ENCODE measurements around the gene NEBL.
"Not testable (repeated sequence)": the region's sequence is repeated elsewhere in the genome, so short reads cannot be mapped to it uniquely, and the experiment has no call there.

Gene NEBL, protein sequence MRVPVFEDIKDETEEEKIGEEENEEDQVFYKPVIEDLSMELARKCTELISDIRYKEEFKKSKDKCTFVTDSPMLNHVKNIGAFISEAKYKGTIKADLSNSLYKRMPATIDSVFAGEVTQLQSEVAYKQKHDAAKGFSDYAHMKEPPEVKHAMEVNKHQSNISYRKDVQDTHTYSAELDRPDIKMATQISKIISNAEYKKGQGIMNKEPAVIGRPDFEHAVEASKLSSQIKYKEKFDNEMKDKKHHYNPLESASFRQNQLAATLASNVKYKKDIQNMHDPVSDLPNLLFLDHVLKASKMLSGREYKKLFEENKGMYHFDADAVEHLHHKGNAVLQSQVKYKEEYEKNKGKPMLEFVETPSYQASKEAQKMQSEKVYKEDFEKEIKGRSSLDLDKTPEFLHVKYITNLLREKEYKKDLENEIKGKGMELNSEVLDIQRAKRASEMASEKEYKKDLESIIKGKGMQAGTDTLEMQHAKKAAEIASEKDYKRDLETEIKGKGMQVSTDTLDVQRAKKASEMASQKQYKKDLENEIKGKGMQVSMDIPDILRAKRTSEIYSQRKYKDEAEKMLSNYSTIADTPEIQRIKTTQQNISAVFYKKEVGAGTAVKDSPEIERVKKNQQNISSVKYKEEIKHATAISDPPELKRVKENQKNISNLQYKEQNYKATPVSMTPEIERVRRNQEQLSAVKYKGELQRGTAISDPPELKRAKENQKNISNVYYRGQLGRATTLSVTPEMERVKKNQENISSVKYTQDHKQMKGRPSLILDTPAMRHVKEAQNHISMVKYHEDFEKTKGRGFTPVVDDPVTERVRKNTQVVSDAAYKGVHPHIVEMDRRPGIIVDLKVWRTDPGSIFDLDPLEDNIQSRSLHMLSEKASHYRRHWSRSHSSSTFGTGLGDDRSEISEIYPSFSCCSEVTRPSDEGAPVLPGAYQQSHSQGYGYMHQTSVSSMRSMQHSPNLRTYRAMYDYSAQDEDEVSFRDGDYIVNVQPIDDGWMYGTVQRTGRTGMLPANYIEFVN

DNA sequence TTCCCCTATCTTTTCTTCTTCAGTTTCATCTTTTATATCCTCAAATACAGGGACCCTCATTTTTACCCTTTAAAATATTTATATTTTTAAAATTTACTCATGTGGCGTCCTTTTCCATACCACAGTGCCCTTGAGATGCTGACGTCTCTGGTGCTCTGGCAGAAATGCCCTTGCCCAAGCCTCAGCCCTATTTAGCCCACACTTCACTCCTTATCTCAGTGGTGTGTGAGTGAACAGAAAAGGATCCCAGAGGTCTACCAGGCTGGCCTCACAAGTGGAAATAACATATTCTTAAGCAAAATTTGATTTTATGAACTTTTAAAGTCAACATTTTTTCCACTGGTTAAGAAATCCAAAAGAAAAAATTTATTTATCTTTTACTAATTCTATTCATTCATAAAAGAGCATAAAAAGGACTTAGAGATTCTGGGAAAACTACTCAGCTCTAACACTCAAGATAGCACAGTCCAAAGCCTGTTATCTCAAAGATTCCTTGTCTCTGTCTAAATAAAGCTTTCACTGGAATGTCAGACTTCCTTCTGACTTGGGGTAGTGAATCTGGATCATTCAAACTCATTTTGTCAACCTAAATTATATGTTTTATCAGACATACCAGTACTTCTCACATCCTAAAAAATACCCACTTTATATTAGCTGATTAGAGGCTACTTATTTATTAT, at the start of gene NEBL:
TSS of gene NEBL (minus strand) at position 166 of the 680 bp plus-strand sequence. CDS start at position 60, 106 bp downstream.
- no peak for DNase-seq (ENCODE audit: low read depth in 2 of 2)

- no peak for DNase-seq (ENCODE audit: low read depth in 2 of 2)
Measured at GRCh38 chr10:20945546-20946332, 48.6 kb upstream of the NEBL start.

GRCh38 chr10:20944789-20945502, 47.8 kb upstream of the NEBL start:
- DNase-seq (ENCODE audit: low read depth in 2 of 2): no peak

GRCh38 chr10:20939414-20939813, 42.3 kb upstream of the NEBL start:
- DNase-seq (ENCODE audit: low read depth in 2 of 2): not testable (repeated sequence)

DNA sequence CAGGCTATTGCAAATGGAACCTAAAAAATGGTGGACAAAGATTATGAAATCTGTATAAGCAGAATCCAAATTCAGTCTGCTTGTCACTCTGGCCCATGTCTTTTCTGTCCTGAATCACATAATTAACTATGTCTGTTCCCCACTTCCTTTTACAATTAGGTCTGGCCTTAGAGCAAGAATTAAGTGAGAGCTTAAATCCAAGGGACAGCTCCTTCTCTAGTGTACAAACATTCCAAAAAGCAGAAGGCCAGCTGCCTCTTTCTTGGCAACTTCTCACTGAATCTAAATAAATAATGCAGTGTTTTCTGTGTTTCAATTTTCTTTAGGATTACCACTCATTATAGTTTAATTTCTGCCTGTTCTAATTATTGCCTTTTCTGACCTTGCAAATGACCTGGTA, 39.3 kb upstream of the NEBL start:
- no peak for DNase-seq (ENCODE audit: low read depth in 2 of 2)

DNA sequence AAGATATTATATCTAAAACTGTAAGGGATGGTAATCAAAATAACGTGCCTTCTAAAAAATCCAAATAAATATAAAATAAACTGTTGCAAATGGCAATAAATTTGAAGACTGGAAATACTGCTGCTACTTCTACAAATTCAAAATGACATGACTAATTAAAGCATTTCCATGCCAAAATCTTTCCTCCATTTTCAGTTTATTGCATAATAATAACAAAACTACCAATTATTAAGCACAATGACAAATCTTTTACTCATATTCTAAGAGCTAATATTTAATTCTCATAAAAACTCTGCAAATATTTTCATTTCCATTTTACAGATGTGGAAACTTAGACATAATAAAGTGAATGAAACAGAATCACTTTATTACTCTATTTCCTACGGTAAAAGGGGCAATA, 38.8 kb upstream of the NEBL start:
- no peak for DNase-seq (ENCODE audit: low read depth in 2 of 2)

- DNase-seq (ENCODE audit: low read depth in 2 of 2): no peak
Measured at GRCh38 chr10:20935301-20935700, 38.2 kb upstream of the NEBL start.

- no peak for DNase-seq (ENCODE audit: low read depth in 2 of 2)
Measured at GRCh38 chr10:20933705-20934104, 36.6 kb upstream of the NEBL start.

DNA sequence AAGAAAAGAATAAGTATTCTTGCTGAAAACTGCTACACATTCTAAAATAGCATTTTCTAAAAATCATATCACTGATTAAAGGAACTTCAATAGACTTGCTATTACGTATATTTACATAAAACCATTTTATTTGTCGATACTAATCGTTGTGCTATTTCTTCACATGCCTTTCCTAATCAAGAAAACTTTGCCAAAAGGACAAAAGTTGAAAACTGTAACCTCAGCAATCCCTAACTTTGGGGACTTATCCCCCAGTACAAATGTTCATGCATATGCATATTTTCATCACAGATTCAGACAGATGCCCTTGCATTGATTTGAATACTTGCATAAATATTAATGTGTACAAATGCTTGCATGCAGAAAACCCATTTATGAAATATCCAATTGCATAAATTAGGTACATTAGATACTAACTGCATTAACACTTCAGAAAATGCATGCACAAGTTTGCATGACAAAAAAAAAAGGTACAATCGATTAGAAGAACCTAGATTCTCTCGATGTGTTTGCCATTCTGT, 35.6 kb upstream of the NEBL start:
- no peak for DNase-seq (ENCODE audit: low read depth in 2 of 2)

DNA sequence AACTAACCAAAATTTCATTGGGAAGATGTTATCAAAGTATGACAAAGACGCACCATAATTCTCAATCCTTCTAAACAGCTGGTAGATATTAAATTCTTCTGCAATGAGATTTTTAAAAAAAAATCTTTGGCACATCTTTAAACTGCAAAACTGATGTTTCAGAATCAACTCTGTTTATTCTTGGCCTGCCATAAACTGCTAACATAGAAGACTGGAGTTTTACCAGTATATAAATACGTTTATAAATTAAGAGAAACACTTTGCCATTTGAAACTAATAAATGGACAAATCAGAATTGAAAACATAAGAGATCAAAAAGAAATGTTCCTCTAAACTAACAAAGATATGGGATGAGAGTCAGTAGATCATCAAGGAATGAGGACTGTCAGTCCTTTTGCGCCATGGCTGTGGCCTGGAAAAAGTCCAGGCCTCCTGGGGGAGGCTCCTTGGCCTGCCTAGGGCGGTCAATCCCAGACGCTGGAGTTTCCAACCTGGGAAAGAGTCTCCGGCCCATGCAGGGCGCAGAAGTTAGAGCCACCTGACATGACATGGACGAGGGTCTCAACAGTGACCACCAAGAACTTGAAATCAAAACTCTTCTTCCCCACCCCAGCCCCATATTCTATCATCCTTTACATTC, 34.2 kb upstream of the NEBL start:
- DNase-seq (ENCODE audit: low read depth in 2 of 2): no peak

DNA sequence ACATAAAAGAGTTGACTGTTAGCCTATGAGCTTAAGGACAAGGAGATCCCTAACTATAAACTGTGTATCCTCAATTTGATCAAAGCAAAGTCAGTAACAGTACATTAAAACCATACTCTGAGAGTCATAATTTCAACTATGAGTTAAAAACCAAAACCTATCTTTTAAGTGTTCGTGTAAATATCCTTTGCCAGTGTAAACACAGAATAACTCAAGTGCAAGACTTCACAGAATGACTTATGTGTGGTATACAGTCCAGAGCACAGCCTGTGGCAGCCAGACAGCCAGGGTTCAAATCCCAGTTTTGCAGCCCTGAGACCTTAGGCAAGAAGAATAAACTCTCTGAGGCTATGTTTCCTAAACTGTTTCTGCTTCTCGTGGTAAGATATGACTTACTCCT, 30.3 kb upstream of the NEBL start:
- no peak for DNase-seq (ENCODE audit: low read depth in 2 of 2)

DNA sequence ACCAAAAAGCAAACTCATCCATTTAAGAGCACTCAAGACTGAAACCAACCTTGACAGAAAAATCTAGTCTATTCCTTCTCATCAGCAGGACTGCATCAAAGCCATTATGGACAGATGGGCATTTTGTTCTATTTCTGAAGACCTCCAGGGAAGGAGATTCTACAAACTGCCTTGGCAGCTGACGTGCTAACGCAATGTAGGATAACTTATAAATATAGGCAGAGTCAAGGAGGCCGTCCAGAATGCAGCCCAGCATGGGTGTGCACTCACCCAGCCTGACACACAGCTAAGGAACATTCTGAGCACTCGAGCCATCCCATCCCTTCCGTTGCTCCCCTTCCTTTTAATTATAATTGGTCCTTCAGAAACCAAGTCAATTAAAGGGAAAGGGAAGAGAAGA, 25.3 kb upstream of the NEBL start:
- no peak for DNase-seq (ENCODE audit: low read depth in 2 of 2)

GRCh38 chr10:20922033-20922432, 24.9 kb upstream of the NEBL start:
- DNase-seq (ENCODE audit: low read depth in 2 of 2): no peak

DNA sequence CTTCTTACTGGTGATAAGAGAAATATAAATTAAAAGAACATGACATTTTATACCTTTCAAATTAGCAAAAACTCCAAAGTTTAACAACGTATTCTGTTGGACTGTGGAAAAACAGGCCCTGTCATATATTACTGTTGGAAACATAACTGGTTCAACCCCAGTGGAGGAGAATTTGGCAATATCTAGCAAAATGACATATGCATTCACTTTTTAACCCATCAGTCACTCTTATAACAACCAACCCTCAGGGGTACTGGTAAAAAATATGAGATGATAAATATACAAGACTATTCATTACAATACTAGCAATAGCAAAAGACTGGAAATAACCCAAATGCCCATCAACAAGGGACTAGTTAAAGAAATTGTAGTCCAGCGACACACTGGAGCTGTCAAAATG, 22.9 kb upstream of the NEBL start:
- DNase-seq (ENCODE audit: low read depth in 2 of 2): no peak

GRCh38 chr10:20919481-20919880, 22.4 kb upstream of the NEBL start:
- DNase-seq (ENCODE audit: low read depth in 2 of 2): no peak

DNA sequence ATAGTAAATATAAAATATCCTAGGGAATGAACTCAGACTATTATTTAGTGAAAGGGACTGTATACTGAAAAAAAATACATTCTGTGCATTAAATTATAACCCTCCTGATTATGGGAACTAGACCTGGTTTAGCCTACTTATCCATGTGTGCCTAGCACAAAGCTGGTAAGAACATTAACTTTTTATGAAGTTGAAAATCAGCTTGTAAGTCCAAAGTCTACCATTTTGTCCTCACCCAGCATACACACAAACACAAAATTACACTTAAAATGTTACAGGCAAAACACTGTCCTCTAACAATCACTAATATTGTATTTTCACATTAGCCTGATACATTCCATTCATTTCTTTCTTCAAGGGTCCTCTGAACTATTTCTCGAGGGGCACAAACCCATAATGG, 19.9 kb upstream of the NEBL start:
- DNase-seq (ENCODE audit: low read depth in 2 of 2): no peak

GRCh38 chr10:20912969-20913368, 15.9 kb upstream of the NEBL start:
- no peak for DNase-seq (ENCODE audit: low read depth in 2 of 2)

DNA sequence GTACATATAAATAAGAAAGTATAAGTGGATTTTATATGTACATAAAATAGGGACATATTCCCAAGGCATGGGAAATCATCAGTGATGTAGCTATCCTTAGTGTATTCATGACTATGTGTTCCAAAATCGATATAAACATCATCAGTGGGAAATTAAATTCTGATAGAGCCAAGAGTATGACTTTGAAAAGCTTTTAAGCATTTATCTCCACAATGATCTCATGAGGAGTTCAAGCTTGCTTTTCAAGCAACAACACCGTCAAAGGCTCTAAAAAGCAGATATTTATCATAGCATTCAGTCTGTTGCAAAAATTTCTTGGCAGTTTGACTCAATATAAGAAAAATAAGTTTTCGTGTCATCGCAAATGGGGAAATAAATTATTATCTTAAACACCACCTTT, 14.5 kb upstream of the NEBL start:
- no peak for DNase-seq (ENCODE audit: low read depth in 2 of 2)

DNA sequence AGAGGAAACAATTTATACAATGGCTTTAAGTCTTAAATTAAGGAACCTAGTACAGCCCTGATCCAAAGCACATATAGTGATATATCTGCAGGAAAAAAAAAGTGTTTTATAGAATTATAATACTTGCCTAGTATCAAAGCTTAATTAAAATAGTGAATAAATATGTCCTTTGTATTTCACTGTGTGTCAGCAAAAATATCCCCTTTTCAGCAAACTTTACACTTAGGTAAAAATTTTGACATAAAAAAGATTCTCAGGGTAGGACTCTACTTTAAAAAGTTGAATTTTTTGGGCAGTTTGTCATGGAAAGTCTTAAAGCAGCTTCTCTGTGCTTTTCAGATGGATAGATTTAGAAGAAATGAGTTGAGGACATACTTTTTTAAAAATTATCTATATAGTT, 12.7 kb upstream of the NEBL start:
- no peak for DNase-seq (ENCODE audit: low read depth in 2 of 2)

DNA sequence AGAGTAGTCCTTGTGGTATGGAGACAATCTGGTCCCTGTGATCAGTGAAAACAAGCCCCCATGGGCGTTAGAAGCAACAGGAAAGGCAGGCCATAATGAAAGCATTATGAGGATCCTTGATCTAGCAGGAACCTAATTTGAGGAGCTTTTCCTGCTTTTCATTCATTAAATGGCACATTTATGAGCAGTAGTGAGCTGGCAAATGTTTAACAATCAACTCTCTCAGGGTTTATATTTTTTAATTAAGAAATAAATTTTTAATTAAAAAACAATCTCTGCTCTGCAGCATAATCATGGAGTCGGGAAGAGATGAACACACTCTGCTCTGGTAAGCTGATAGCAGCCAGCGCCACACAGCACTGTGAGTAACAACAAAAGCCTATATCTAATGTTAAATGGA, 11.3 kb upstream of the NEBL start:
- no peak for DNase-seq (ENCODE audit: low read depth in 2 of 2)
